CD14-positive monocyte (primary cell): ENCODE data around the gene NAP1L4. TPM values are rescaled to one million over a fixed set of nuclear protein-coding genes. Genes with fewer than 3 reads are reported as not detected.
A peak's percentile ranks its signal among the peaks of the same experiment; 100 is the strongest.

ENCODE experiments used
- DNase-seq, 3 donors: peaks; one replicate each; pipeline ENCODE4 v3.0.0-alpha.2; 2011 to 2022
- H2AFZ ChIP-seq: 2 replicates; pipeline ENCODE4 v1.6.0; 2012; ENCODE audit warnings: mild to moderate bottlenecking, low read depth, low read length, inconsistent platforms; ENCODE audit not compliant: insufficient read depth, poor library complexity, severe bottlenecking
- H3K27ac ChIP-seq, 2 donors: 1 replicate in 1 of 2; 2 replicates in 1 of 2; pipeline ENCODE4 v1.5.1; 2012 to 2013; ENCODE audit warnings: low read length in 2 of 2, control low read depth in 1 of 2, inconsistent platforms in 1 of 2, low read depth in 1 of 2, mild to moderate bottlenecking in 1 of 2
- H3K27me3 ChIP-seq, 2 donors: one replicate each; pipeline versions ENCODE4 v1.6.0 to v1.6.1; 2011 to 2013; ENCODE audit warnings: low read length in 2 of 2; ENCODE audit not compliant: control insufficient read depth in 2 of 2, insufficient read depth in 2 of 2
- H3K36me3 ChIP-seq, 2 donors: replicated peaks in 1 of 2; 1 replicate in 1 of 2; 2 replicates in 1 of 2; pipeline versions ENCODE4 v1.5.1 to v1.6.1; 2012 to 2013; ENCODE audit warnings: low read length in 2 of 2, control low read depth in 1 of 2, inconsistent platforms in 1 of 2, mild to moderate bottlenecking in 1 of 2; ENCODE audit not compliant: insufficient read depth in 2 of 2, control insufficient read depth in 1 of 2
- H3K4me1 ChIP-seq, 2 donors: 1 replicate in 1 of 2; 2 replicates in 1 of 2; pipeline versions ENCODE4 v1.5.1 to v1.6.1; 2012 to 2013; ENCODE audit warnings: low read length in 2 of 2, control low read depth in 1 of 2, inconsistent platforms in 1 of 2, mild to moderate bottlenecking in 1 of 2, moderate library complexity in 1 of 2; ENCODE audit not compliant: insufficient read depth in 2 of 2, control insufficient read depth in 1 of 2
- H3K4me2 ChIP-seq: replicated peaks from 2 replicates; pipeline ENCODE3; 2012; ENCODE audit warnings: low read length, moderate library complexity, mild to moderate bottlenecking; ENCODE audit not compliant: poor library complexity, severe bottlenecking; ENCODE audit errors: extremely low read depth
- H3K4me3 ChIP-seq, 3 experiments: fragments of 200-600 bp in 1 of 3; sonication (generic) in 1 of 3; replicated peaks in 1 of 3; 1 replicate in 2 of 3; 2 replicates in 1 of 3; pipeline ENCODE4 v1.5.1; 2011 to 2013; ENCODE audit warnings: low read length in 3 of 3, mild to moderate bottlenecking in 3 of 3, control low read depth in 2 of 3, low read depth in 2 of 3, inconsistent platforms in 1 of 3, moderate library complexity in 1 of 3
- H3K79me2 ChIP-seq: 2 replicates; pipeline ENCODE4 v1.6.0; 2012; ENCODE audit warnings: mild to moderate bottlenecking, control low read depth, inconsistent platforms, low read length, moderate library complexity; ENCODE audit not compliant: insufficient read depth
- H3K9ac ChIP-seq: 2 replicates; pipeline ENCODE4 v1.6.0; 2017; ENCODE audit warnings: low read length, mild to moderate bottlenecking; ENCODE audit not compliant: insufficient read depth, poor library complexity, severe bottlenecking
- H3K9me3 ChIP-seq, 2 donors: replicated peaks in 1 of 2; 1 replicate in 1 of 2; 2 replicates in 1 of 2; pipeline versions ENCODE4 v1.5.1 to v1.6.1; 2012 to 2013; ENCODE audit warnings: low read length in 2 of 2, control low read depth in 1 of 2; ENCODE audit not compliant: control insufficient read depth in 1 of 2, insufficient read depth in 1 of 2
- H4K20me1 ChIP-seq: 2 replicates; pipeline ENCODE4 v1.6.0; 2012; ENCODE audit warnings: mild to moderate bottlenecking, low read length, control low read depth, moderate library complexity; ENCODE audit not compliant: insufficient read depth
- H3K27ac Mint-ChIP-seq, 7 donors: one replicate each; pipeline ENCODE4 v1.8.0; 2020; ENCODE audit warnings: mild to moderate bottlenecking in 7 of 7, mixed read lengths in 7 of 7, moderate library complexity in 6 of 7, inconsistent platforms in 2 of 7
- H3K27me3 Mint-ChIP-seq, 3 donors: one replicate each; pipeline ENCODE4 v1.8.0; 2021 to 2022; ENCODE audit warnings: low read depth in 3 of 3, mild to moderate bottlenecking in 3 of 3, mixed read lengths in 3 of 3, moderate library complexity in 3 of 3, inconsistent platforms in 1 of 3
- H3K36me3 Mint-ChIP-seq, 2 donors: one replicate each; pipeline ENCODE4 v1.8.0; 2020; ENCODE audit warnings: mixed read lengths in 2 of 2, inconsistent platforms in 1 of 2, mild to moderate bottlenecking in 1 of 2
- H3K4me1 Mint-ChIP-seq: one replicate; pipeline ENCODE4 v1.8.0; 2020; ENCODE audit warnings: mild to moderate bottlenecking, mixed read lengths
- H3K4me3 Mint-ChIP-seq, 2 donors: one replicate each; pipeline ENCODE4 v1.8.0; 2020; ENCODE audit warnings: mild to moderate bottlenecking in 2 of 2, mixed read lengths in 2 of 2, moderate library complexity in 1 of 2
- H3K9me3 Mint-ChIP-seq, 7 donors: one replicate each; pipeline ENCODE4 v1.8.0; 2020 to 2022; ENCODE audit warnings: mixed read lengths in 7 of 7, mild to moderate bottlenecking in 6 of 7, moderate library complexity in 6 of 7, inconsistent platforms in 2 of 7
- CTCF ChIP-seq: fragments of 200-600 bp; IDR thresholded peaks from one replicate; pipeline ENCODE4 v1.8.0; 2022; ENCODE audit warnings: antibody characterized with exemption, mild to moderate bottlenecking
- WGBS: methylation state at CpG from one replicate; pipeline ENCODE4 v1.1.5; 2013; ENCODE audit warnings: missing lambda C conversion rate; ENCODE audit not compliant: insufficient coverage; 5-methylcytosine and 5-hydroxymethylcytosine counted together
- intact Hi-C, 2 donors: fragments of 100-400 bp; cut with micrococcal nuclease; formaldehyde crosslinking; loops; one replicate each; pipeline versions ENCODE4 v1.15.0 to v1.15.1; 2023
- polyA plus RNA-seq, 3 donors: library from polyadenylated mRNA; depleted of rRNA in 1 of 3; unstranded in 2 of 3; stranded (reverse) in 1 of 3; fragments of 300-500 nt in 2 of 3; fragments of >200 nt in 1 of 3; fragmentation: Illumina TruSeq in 2 of 3; gene quantifications; 1 replicate in 2 of 3; 2 replicates in 1 of 3; pipeline ENCODE4 v1.2.3, GENCODE V29; 2012 to 2021

The NAP1L4 gene
- polyA plus RNA-seq, 3 donors: 42.1 to 44.9 (median 44.9) TPM

GRCh38 chr11:2983908-2984307 lies 8.2 kb downstream of the NAP1L4 start:
- Mint-ChIP-seq H3K4me1 (peaks cover 18% of the 10 kb centered on the region), H3K27ac (peak overlapping the region in 5 of 7 donors; percentile 32 to 77 (median 56)), H3K4me3 (no peak overlapping the region), H3K9me3 (no peaks in the 10 kb centered on the region), H3K36me3 (peaks cover 9 to 25% of the 10 kb centered on the region in 2 donors), H3K27me3 (no peaks in the 10 kb centered on the region)
- H2AFZ ChIP-seq: no peak overlapping the region
- H3K9me3 ChIP-seq: no peaks in the 10 kb centered on the region
- DNase-seq: no peak
- H3K9ac ChIP-seq: peak overlapping the region; percentile 4
- intact Hi-C loops: no loop called here
- H3K4me2 ChIP-seq: no peak overlapping the region
- H3K4me3 ChIP-seq: no peak overlapping the region
- H3K4me1 ChIP-seq: peaks cover 13 to 15% of the 10 kb centered on the region in 2 donors
- no peak for TF ChIP-seq CTCF
- peaks cover 3 to 28% of the 10 kb centered on the region in 2 donors for H3K36me3 ChIP-seq
- H3K79me2 ChIP-seq: peaks cover 98% of the 10 kb centered on the region
- 100% methylated on average over 3 of the region's 4 CpGs for WGBS
- H4K20me1 ChIP-seq: peaks cover 96% of the 10 kb centered on the region
- H3K27me3 ChIP-seq: no peaks in the 10 kb centered on the region
- H3K27ac ChIP-seq: no peak overlapping the region

DNA sequence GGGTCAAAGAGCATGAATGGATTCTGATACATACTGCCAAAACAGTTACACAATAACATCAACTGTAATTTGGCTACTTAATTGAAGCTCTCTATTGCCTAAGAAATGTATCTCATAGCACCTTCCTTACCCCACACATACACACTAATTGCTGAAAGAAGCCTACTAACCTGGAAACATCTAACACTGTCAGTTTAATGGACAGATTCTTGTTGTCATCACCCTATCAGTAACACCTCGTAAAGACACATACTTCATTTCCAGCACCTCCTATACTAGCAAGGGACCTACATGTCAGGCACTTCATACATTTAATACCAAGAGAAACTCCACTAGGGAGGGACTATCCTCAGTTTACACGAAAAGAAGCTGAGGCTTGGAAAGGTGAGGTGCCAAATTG lies 9.9 kb downstream of the NAP1L4 start:
- H3K4me3 ChIP-seq: no peak overlapping the region
- DNase-seq: no peak
- no peak overlapping the region for H3K4me2 ChIP-seq
- Mint-ChIP-seq H3K27ac (peak overlapping the region in 2 of 7 donors; percentile 37 to 66), H3K9me3 (no peaks in the 10 kb centered on the region), H3K4me1 (peaks cover 5% of the 10 kb centered on the region), H3K27me3 (no peaks in the 10 kb centered on the region), H3K4me3 (no peak overlapping the region), H3K36me3 (peaks cover 21 to 42% of the 10 kb centered on the region in 2 donors)
- no peak for TF ChIP-seq CTCF
- no peaks in the 10 kb centered on the region for H3K4me1 ChIP-seq
- no peak overlapping the region for H3K9ac ChIP-seq
- H4K20me1 ChIP-seq: peaks cover 96% of the 10 kb centered on the region
- H2AFZ ChIP-seq: no peak overlapping the region
- WGBS: 80% methylated on average over 1 of the region's 2 CpGs
- intact Hi-C loops: no loop called here
- H3K27me3 ChIP-seq: no peaks in the 10 kb centered on the region
- peaks cover 20 to 44% of the 10 kb centered on the region in 2 donors for H3K36me3 ChIP-seq
- no peaks in the 10 kb centered on the region for H3K9me3 ChIP-seq
- H3K79me2 ChIP-seq: peaks cover 98% of the 10 kb centered on the region
- no peak overlapping the region for H3K27ac ChIP-seq
